Osteocyte (in vitro differentiated cells): Measurements from ENCODE around the gene UBAP2. TPM values are rescaled to one million over a fixed set of nuclear protein-coding genes. Genes with fewer than 3 reads are reported as not detected.

Source experiments
- DNase-seq: peaks from one replicate; pipeline ENCODE4 v3.0.0; 2021; ENCODE audit warnings: mixed read lengths; ENCODE audit not compliant: unreplicated experiment; ENCODE audit errors: extremely low spot score
- H3K27ac Mint-ChIP-seq: one replicate; pipeline ENCODE4 v1.8.0; 2021; ENCODE audit warnings: mild to moderate bottlenecking, mixed read lengths; ENCODE audit not compliant: unreplicated experiment
- H3K27me3 Mint-ChIP-seq: one replicate; pipeline ENCODE4 v1.8.0; 2021; ENCODE audit warnings: mixed read lengths; ENCODE audit not compliant: unreplicated experiment
- H3K36me3 Mint-ChIP-seq: one replicate; pipeline ENCODE4 v1.8.0; 2021; ENCODE audit warnings: mixed read lengths; ENCODE audit not compliant: unreplicated experiment
- H3K4me1 Mint-ChIP-seq: one replicate; pipeline ENCODE4 v1.8.0; 2021; ENCODE audit warnings: mixed read lengths; ENCODE audit not compliant: unreplicated experiment
- H3K4me3 Mint-ChIP-seq: one replicate; pipeline ENCODE4 v1.8.0; 2021; ENCODE audit warnings: mild to moderate bottlenecking, moderate library complexity, mixed read lengths; ENCODE audit not compliant: unreplicated experiment
- H3K9me3 Mint-ChIP-seq: one replicate; pipeline ENCODE4 v1.8.0; 2021; ENCODE audit warnings: mixed read lengths; ENCODE audit not compliant: unreplicated experiment
- CTCF ChIP-seq: fragments of 200-600 bp; sonication (generic); IDR thresholded peaks from 2 replicates; pipeline ENCODE4 v1.5.0; 2021; ENCODE audit warnings: antibody characterized with exemption, mild to moderate bottlenecking, moderate library complexity
- total RNA-seq: library from RNA; stranded (reverse); gene quantifications from 2 replicates; pipeline ENCODE4 v1.2.1, GENCODE V29; 2021

Gene UBAP2
- total RNA-seq, 1 donor from 2014 or later = 39.9 TPM

DNA sequence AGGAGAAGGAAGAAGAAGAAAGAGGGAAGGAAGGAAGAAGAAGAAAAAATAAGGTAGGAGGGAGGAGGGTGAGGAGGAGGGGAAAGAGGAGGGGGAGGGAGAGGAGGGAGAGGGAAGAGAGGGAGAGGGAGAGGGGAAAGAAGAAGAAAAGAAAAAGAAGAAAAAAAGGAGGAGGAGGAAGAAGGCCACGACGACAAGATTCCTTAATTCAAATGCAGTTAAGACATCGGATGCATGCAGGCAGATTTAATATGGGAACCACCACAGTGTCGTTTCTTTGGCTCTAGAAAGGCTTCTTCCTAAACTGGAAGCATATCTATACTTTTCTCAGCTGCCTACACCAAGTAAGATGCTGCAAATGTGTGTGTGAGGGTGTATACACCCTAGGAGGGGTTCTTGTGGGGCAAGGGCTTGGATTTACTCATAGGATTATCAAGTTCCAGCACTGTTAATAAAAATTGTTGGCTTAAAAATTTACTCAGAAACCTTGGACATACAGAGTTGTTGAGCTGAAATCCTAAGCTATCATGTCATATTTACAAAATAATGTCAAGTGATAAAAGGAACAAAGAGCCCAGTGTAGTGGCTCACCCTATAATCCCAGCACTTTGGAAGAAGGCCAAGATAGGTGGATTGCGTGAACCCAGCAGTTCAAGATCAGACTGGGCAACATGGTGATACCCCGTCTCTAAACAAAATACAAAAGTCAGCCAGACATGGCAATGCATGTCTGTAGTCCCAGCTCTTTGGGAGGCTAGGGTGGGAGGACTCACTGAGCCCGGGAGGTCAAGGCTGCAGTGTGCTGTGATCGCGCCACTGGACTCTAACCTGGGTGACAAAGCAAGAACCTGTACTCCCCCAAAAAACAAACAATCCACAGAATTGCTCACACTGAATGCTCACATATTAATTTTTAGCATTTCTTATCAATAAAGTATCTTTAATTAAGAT, 108.5 kb downstream of the UBAP2 start:
- peaks cover 33% of the 10 kb centered on the region for H3K4me1 Mint-ChIP-seq
- H3K36me3 Mint-ChIP-seq = peaks cover 42% of the 10 kb centered on the region
- no peak overlapping the region for H3K4me3 Mint-ChIP-seq
- peak overlapping the region; percentile 23 for H3K27ac Mint-ChIP-seq
- no peak for TF ChIP-seq CTCF
- no peaks in the 10 kb centered on the region for H3K9me3 Mint-ChIP-seq
- H3K27me3 Mint-ChIP-seq = no peaks in the 10 kb centered on the region
- no peak for DNase-seq

GRCh38 chr9:33934188-33934878, 114.4 kb downstream of the UBAP2 start:
- Mint-ChIP-seq H3K36me3 (peaks cover 58% of the 10 kb centered on the region), H3K27ac (no peak overlapping the region), H3K4me3 (no peak overlapping the region), H3K9me3 (no peaks in the 10 kb centered on the region), H3K4me1 (peaks cover 1% of the 10 kb centered on the region), H3K27me3 (no peaks in the 10 kb centered on the region)
- TF ChIP-seq CTCF = no peak
- no peak for DNase-seq

- H3K27ac Mint-ChIP-seq = peak overlapping the region; percentile 15
- H3K36me3 Mint-ChIP-seq = peaks cover 60% of the 10 kb centered on the region
- H3K9me3 Mint-ChIP-seq = no peaks in the 10 kb centered on the region
- no peaks in the 10 kb centered on the region for H3K4me1 Mint-ChIP-seq
- no peak for TF ChIP-seq CTCF
- no peak overlapping the region for H3K4me3 Mint-ChIP-seq
- DNase-seq = no peak
- H3K27me3 Mint-ChIP-seq = no peaks in the 10 kb centered on the region
These were observed 116.4 kb downstream of the UBAP2 start for GRCh38 chr9:33932078-33932807.

- H3K4me3 Mint-ChIP-seq = no peak overlapping the region
- DNase-seq = no peak
- H3K27me3 Mint-ChIP-seq = no peaks in the 10 kb centered on the region
- H3K36me3 Mint-ChIP-seq = peaks cover 57% of the 10 kb centered on the region
- TF ChIP-seq CTCF = no peak
- H3K4me1 Mint-ChIP-seq = no peaks in the 10 kb centered on the region
- no peaks in the 10 kb centered on the region for H3K9me3 Mint-ChIP-seq
- no peak overlapping the region for H3K27ac Mint-ChIP-seq
These were observed 117.4 kb downstream of the UBAP2 start for GRCh38 chr9:33931326-33931725.
